Caki2 (cell line): ENCODE measurements around the gene MAP3K15. TPM values are rescaled to one million over a fixed set of nuclear protein-coding genes. Genes with fewer than 3 reads are reported as not detected.
A peak's percentile ranks its signal among the peaks of the same experiment; 100 is the strongest.

Experiments
- DNase-seq: peaks from one replicate; pipeline ENCODE4 v3.0.0-alpha.2; 2015; ENCODE audit warnings: low read depth
- in situ Hi-C: cut with HindIII; loops from 2 replicates; pipeline ENCODE4 v1.10.0; 2016; ENCODE audit warnings: low sequenced_read_pairs, low pct_unique_long_range_greater_than_20kb, mixed read lengths
- total RNA-seq: library from RNA; depleted of rRNA; stranded (reverse); fragments of >200 nt; shearing (Covaris generic); gene quantifications from 2 replicates; pipeline ENCODE4 v1.2.3, GENCODE V29; 2014; ENCODE audit warnings: low replicate concordance

MAP3K15 gene
- total RNA-seq, 1 experiment from 2014 or later: 1.6 TPM

- no peak for DNase-seq
- in situ Hi-C loops: no loop called here
These were observed 142.6 kb downstream of the MAP3K15 start for GRCh38 chrX:19372547-19373331.

DNA sequence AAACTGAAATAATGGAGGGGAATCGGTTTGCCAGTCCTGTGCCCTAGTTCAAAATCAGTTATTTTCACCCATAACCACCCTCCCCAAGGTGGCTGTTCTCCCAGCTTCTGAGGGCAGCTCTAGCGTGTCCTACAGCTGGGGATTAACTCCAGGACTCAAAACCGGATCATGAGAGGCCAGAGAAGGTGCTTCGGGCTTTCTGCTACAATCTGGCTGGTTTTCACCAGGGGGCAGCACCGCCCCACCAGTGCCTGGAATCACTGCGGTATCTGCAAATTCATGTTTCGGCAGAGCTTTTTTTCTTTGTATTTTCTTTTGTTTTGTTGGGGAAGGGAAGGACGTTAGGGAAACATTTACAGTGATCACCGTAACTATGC, 143.2 kb downstream of the MAP3K15 start:
- in situ Hi-C loops: no loop called here
- peak; percentile 8 for DNase-seq

DNA sequence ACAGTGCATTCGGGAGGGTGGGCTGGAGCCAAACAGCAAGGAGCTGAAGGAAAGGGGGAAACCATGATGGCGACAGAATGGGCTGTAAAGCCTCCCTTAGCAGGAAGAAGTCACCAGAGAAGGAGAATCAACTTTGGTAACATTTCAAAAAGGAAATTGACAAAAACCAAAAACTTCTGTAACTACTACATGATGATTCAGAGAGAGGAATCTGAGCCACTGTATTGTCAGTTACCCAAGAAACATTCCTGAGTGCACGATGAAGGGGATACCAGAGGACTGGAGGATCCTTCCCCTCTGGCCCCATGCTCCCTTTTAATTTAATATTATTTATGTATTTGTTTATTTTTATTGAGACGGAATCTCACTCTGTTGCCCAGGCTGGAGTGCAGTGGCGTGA, 145.2 kb downstream of the MAP3K15 start:
- in situ Hi-C loops: no loop called here
- DNase-seq: no peak

DNA sequence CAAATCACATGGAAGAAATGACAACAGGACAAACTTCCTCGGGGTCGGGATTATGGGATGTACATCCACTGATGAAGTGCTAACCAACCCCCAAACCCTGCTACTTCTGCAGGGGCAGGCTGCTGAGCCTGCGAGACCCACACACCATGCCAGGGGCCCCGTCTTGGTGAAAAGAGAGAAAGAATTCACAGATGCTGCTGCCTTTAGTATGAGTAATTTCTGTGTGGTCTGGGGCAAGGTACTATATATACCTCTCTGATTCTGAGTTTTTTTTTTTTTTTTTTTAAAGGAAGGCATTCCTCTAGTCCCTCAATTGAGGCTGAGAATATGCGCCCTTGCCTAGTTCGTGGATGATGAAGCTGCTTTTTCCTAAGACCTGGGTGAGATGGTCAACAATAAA, 146.7 kb downstream of the MAP3K15 start:
- DNase-seq: no peak
- in situ Hi-C loops: no loop called here

- in situ Hi-C loops: no loop called here
- DNase-seq: no peak
These were observed 153.6 kb downstream of the MAP3K15 start for GRCh38 chrX:19361701-19362100.

GRCh38 chrX:19360903-19361302, 154.4 kb downstream of the MAP3K15 start:
- in situ Hi-C loops: no loop called here
- no peak for DNase-seq

- DNase-seq: no peak
- in situ Hi-C loops: no loop called here
These were observed 156.8 kb downstream of the MAP3K15 start for GRCh38 chrX:19358521-19358920.

DNA sequence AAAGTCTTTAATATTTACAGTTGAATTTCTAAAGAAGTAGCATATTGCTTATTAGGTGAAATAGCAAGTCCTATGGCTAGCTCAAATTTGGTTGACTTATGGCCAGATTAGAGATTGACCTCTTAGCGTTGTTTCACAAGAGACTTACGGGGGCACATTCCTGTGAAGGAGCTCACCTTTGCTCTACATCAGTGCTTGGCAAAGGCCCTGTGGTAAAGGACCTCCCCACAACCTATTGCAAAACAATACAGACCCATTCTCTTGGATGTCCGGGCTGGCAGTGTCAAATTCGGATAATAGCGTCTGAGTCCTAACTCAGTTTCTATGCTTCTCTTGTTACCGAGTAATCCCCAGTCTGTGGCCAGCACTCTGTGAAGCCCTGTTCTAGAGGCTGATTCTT, 160.7 kb downstream of the MAP3K15 start:
- no peak for DNase-seq
- in situ Hi-C loops: no loop called here

GRCh38 chrX:19350941-19351384, 164.3 kb downstream of the MAP3K15 start:
- in situ Hi-C loops: no loop called here
- DNase-seq: no peak

DNA sequence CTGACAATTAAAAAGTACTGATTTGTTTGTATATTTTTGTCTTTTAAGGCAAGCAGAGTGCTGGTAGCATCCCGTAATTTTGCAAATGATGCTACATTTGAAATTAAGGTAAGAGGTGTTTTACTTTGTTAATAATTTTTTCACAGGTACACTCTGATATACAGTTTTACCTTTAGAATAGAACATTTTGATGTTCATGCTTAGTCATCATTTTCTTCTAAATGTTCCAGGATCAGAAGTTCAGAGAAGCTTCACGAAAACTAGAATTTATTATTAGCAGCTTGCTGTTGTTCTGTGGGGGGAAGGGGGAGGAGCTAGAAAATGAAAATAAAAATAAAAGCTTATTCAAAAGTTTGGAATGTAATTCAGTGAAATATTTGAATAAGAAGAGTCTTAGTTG, 166.0 kb downstream of the MAP3K15 start:
- in situ Hi-C loops: no loop called here
- DNase-seq: no peak

DNA sequence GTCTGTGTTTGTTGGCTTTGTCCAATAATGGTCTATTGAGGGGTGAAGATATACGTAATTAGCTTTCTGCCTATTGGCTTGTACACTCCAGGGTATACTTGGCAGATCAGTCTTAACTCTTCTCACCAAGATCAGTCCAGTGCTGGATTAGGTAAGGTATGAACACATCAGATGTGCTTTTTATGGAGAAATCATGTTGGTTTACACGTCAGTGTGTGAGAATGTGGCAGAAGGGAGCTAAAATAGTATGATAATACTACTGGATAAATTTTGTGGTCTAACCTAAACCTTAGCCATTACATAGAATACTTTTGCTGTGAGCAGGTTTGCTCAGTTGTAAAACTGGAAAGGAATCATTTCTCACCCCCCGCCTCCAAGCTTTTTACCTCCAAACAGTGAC, 167.4 kb downstream of the MAP3K15 start:
- DNase-seq: no peak
- in situ Hi-C loops: no loop called here

DNA sequence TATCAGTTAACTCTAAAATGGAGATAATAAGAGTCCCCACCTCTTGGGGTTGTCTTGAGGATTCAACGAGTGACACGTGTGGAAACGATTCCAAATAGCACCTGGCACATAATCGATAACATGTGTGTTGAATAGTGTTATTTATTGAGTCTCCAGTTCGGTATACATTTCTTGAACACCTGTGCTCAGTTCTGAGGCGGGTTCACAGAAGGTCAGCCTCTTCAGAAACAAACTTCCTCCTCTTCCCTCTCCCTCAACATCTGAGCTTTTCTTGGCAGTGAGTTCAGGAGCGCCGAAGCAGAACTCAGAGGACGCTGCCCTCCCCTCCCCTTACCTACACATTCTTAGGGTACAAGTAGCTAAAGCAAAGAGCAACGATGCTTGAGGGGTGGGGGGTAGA, 170.6 kb downstream of the MAP3K15 start:
- in situ Hi-C loops: no loop called here
- peak; percentile 10 for DNase-seq

- in situ Hi-C loops: no loop called here
- peak; percentile 94 for DNase-seq
These were observed 171.5 kb downstream of the MAP3K15 start, which contains the start of gene PDHA1 for GRCh38 chrX:19343535-19344408. PDHA1 (plus strand) TSS chrX:19343927; CDS start chrX:19344038, 111 bp downstream.

- in situ Hi-C loops: no loop called here
- DNase-seq: no peak
These were observed 172.2 kb downstream of the MAP3K15 start for GRCh38 chrX:19343085-19343534.

DNA sequence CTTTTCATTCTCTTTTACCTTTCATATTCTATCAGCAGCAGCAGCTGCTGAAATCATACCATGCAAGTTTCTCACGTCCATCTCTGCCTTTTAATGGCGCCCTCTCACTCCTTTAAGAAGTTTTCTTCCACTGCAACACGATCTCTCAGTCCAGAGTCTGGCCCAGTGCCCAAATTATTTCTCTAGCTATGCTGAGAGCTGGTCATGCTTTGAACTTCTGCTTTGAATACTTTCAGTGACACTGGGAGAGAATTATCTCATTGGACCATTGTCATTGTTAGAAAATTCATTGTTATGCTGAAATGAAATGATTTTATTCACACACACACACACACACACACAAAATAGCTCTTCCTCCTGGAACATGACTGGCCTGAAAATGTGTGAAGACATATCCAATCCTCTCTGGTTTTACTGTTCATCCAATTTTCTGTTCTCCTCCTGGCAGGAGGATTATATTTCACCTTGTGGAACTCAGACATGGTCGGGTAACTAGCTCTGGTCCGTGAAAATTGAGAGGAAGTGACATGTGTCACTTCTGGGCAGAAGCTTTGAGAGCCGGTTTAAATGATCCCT, 172.9 kb downstream of the MAP3K15 start:
- no peak for DNase-seq
- in situ Hi-C loops: no loop called here

- in situ Hi-C loops: no loop called here
- no peak for DNase-seq
These were observed 180.2 kb downstream of the MAP3K15 start for GRCh38 chrX:19334945-19335626.

GRCh38 chrX:19332983-19333382, 182.3 kb downstream of the MAP3K15 start:
- DNase-seq: no peak
- in situ Hi-C loops: no loop called here

GRCh38 chrX:19331831-19332230, 183.5 kb downstream of the MAP3K15 start:
- in situ Hi-C loops: no loop called here
- DNase-seq: no peak
